Measurements from ENCODE around the gene PARP3.

The PARP3 gene

DNA sequence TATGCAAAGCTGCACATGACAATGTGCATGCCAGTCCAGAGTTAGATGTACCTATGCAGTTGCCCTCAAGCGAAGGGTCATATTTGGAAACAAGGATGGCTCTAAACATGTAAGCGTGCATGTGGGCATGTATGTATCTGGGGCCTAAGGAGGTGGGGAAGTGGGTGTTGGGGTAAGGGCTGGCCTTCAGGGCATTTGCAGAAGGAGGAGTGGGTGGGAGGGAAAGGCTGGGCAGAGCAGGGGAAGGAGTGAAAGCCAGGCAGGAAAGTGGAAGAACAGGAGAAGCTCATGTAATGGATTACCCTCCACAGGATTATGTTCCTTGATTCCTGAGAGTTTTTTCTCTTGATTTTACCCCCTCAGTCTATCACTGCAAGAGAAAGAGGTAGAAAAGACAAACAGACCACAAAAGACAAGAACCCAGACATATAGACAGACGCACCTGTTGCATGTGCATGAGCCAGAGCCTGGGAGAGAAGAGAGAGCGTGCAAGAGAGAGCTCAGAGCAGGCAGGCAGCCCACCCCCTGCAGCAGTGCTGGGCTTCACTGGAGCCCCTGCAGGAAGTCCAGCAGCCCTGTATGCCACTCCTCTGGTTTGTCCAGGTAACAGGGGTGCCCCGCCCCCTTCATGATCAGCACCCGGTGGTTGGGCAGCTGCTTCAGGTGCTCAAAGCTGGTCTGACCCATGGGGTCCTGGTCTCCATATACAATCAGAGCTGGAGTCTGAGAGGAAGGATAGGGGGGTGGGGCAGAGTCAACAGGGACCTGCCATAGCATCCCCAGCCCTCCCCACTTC, 26.9 kb downstream of the PARP3 start:
- H3K36me3 ChIP-seq (ENCODE audit: insufficient read depth, low read length) = no peaks in the 10 kb centered on the region
- 84% methylated on average over 6 of the region's 6 CpGs for WGBS
- peaks cover 14% of the 10 kb centered on the region for H3K27me3 ChIP-seq (ENCODE audit: insufficient read depth, low read length)
- H3K9me3 ChIP-seq (ENCODE audit: insufficient read depth, low read depth, low read length) = no peaks in the 10 kb centered on the region
- peak overlapping the region; percentile 94 for H3K27ac ChIP-seq (ENCODE audit: low read depth, low read length)
- H3K9ac ChIP-seq (ENCODE audit: low read depth, low read length) = peak overlapping the region; percentile 75
- H3K4me1 ChIP-seq (ENCODE audit: insufficient read depth, low read length) = peaks cover 30% of the 10 kb centered on the region
- H3K4me3 ChIP-seq (ENCODE audit: low read length) = peak overlapping the region; percentile 81

GRCh38 chr3:51969841-51970240, 27.7 kb downstream of the PARP3 start:
- Histone ChIP-seq H3K27ac (ENCODE audit: low read depth, low read length) (no peak overlapping the region), H3K9me3 (ENCODE audit: insufficient read depth, low read depth, low read length) (no peaks in the 10 kb centered on the region), H3K27me3 (ENCODE audit: insufficient read depth, low read length) (peaks cover 16% of the 10 kb centered on the region), H3K4me3 (ENCODE audit: low read length) (no peak overlapping the region), H3K36me3 (ENCODE audit: insufficient read depth, low read length) (no peaks in the 10 kb centered on the region), H3K4me1 (ENCODE audit: insufficient read depth, low read length) (peaks cover 32% of the 10 kb centered on the region), H3K9ac (ENCODE audit: low read depth, low read length) (no peak overlapping the region)
- 90% methylated on average over 4 of the region's 4 CpGs for WGBS

GRCh38 chr3:51970606-51971300, 28.6 kb downstream of the PARP3 start:
- H3K27me3 ChIP-seq (ENCODE audit: insufficient read depth, low read length) = peaks cover 22% of the 10 kb centered on the region

DNA sequence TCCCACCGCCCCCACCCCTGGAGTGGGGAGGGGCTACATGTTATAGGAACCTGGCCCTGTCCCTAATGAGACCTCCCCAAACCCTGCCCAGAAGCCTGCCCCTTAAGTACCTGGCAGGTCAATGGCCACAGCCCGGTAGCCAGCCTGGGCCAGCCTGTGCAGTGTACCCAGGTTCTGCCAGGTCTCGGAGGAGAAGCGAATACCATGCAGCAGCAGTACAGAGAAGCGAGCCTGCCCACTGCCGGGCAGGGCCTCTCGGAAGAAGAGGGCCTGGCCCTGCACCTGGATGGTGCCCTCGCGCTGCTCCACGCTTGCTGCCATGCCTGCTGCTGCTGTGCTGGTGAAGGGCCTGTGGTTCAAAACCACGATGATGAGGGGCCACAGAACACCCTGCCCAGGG, 29.2 kb downstream of the PARP3 start:
- Histone ChIP-seq H3K27me3 (ENCODE audit: insufficient read depth, low read length) (peaks cover 27% of the 10 kb centered on the region), H3K9me3 (ENCODE audit: insufficient read depth, low read depth, low read length) (no peaks in the 10 kb centered on the region), H3K27ac (ENCODE audit: low read depth, low read length) (no peak overlapping the region), H3K4me1 (ENCODE audit: insufficient read depth, low read length) (peaks cover 32% of the 10 kb centered on the region), H3K36me3 (ENCODE audit: insufficient read depth, low read length) (no peaks in the 10 kb centered on the region), H3K4me3 (ENCODE audit: low read length) (no peak overlapping the region), H3K9ac (ENCODE audit: low read depth, low read length) (no peak overlapping the region)
- WGBS = 94% methylated on average over 11 of the region's 11 CpGs

More at GRCh38 chr3:51970606-51971300, 28.6 kb downstream of the PARP3 start:
- no peak overlapping the region for H3K4me3 ChIP-seq (ENCODE audit: low read length)
- H3K4me1 ChIP-seq (ENCODE audit: insufficient read depth, low read length) = peaks cover 36% of the 10 kb centered on the region
- 88% methylated on average over 6 of the region's 6 CpGs for WGBS
- no peaks in the 10 kb centered on the region for H3K36me3 ChIP-seq (ENCODE audit: insufficient read depth, low read length)
- no peak overlapping the region for H3K27ac ChIP-seq (ENCODE audit: low read depth, low read length)
- H3K9ac ChIP-seq (ENCODE audit: low read depth, low read length) = no peak overlapping the region
- no peaks in the 10 kb centered on the region for H3K9me3 ChIP-seq (ENCODE audit: insufficient read depth, low read depth, low read length)

DNA sequence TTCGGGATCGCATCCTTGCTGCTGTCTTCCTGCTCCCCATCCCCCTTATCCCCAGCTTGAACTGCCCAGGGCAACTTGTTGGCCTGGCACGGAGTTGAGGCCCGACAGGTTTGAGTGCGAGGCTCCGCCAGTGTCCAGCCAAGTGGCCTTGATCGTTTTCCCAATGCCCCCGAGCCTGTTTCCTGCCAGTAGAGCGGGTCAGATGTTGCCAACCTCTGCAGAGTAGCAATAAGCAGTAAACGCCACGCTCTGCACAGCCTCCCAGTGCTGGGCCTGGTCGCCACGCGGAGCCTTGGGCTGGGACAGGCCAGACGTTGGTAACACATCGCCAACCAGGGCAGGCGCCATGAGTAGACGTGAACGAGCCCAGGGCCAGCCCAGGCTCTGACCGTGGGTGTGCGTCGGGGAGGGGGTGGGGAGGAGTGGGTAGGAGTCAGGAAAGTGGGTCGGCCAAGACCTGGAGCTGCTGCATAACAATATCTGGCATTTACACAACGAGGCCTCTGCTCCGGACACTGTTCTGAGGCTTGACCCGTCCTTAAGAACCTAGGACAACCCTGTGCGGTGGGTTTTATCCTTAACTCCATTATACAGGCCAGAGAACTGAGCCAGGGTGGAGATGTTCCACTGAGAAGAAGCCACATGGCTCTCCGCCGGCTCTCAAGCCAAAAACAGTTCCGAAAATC, 32.3 kb downstream of the PARP3 start:
- Histone ChIP-seq H3K4me3 (ENCODE audit: low read length) (peak overlapping the region; percentile 58), H3K36me3 (ENCODE audit: insufficient read depth, low read length) (no peaks in the 10 kb centered on the region), H3K9ac (ENCODE audit: low read depth, low read length) (peak overlapping the region; percentile 32), H3K27ac (ENCODE audit: low read depth, low read length) (no peak overlapping the region), H3K27me3 (ENCODE audit: insufficient read depth, low read length) (peaks cover 36% of the 10 kb centered on the region), H3K9me3 (ENCODE audit: insufficient read depth, low read depth, low read length) (no peaks in the 10 kb centered on the region), H3K4me1 (ENCODE audit: insufficient read depth, low read length) (peaks cover 17% of the 10 kb centered on the region)
- WGBS = 52% methylated on average over 30 of the region's 30 CpGs

- Histone ChIP-seq H3K4me1 (ENCODE audit: insufficient read depth, low read length) (peaks cover 14% of the 10 kb centered on the region; the same call in 1 of the 2 replicates), H3K27me3 (ENCODE audit: insufficient read depth, low read length) (peaks cover 36% of the 10 kb centered on the region), H3K9me3 (ENCODE audit: insufficient read depth, low read depth, low read length) (no peaks in the 10 kb centered on the region), H3K36me3 (ENCODE audit: insufficient read depth, low read length) (no peaks in the 10 kb centered on the region), H3K27ac (ENCODE audit: low read depth, low read length) (no peak within 1 kb of the TSS), H3K4me3 (ENCODE audit: low read length) (peak within 1 kb of the TSS; percentile 58), H3K9ac (ENCODE audit: low read depth, low read length) (peak within 1 kb of the TSS; percentile 32)
- WGBS = 4% methylated on average over 63 of the region's 63 CpGs
Observed at GRCh38 chr3:51974963-51975851, 33.0 kb downstream of the PARP3 start, which contains the start of gene ABHD14A. ABHD14A (plus strand) TSS chr3:51975064; CDS start chr3:51975136, 72 bp downstream.

DNA sequence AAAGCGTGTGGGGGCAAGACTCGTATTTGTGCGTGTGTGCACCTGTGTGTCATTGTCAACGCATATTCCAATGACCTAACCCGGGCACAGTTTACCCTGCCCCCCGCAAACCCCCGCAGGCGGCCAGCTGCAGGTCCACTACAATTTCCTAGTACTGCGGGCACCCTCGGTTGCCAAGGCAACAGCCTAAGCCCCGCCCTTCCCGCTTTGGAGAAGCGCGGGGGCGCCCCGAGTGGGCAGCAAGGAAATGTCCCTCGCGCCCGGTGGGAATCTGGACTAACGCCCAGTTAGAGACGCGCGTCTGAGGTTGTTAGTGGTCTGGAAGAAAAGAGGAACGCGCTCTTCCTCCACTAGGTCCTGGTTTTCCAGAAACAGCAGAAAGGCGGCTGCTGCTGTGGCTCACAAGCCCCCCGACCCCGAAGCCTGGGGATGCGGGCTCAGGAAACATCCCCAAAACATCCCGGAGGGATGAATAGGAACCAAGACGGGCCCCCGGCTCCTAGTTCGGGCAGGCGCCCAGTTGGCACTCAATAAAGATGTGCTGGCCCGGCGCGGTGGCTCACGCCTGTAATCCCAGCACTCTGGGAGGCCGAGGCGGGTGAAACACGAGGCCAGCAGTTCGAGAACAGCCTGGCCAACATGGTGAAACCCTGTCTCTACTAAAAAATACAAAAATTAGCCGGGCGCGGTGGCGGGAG, 33.8 kb downstream of the PARP3 start:
- no peaks in the 10 kb centered on the region for H3K36me3 ChIP-seq (ENCODE audit: insufficient read depth, low read length)
- 49% methylated on average over 46 of the region's 46 CpGs for WGBS
- no peak overlapping the region for H3K27ac ChIP-seq (ENCODE audit: low read depth, low read length)
- peaks cover 14% of the 10 kb centered on the region; the same call in 1 of the 2 replicates for H3K4me1 ChIP-seq (ENCODE audit: insufficient read depth, low read length)
- no peaks in the 10 kb centered on the region for H3K9me3 ChIP-seq (ENCODE audit: insufficient read depth, low read depth, low read length)
- H3K27me3 ChIP-seq (ENCODE audit: insufficient read depth, low read length) = peaks cover 36% of the 10 kb centered on the region
- H3K9ac ChIP-seq (ENCODE audit: low read depth, low read length) = no peak overlapping the region
- peak overlapping the region; percentile 52 for H3K4me3 ChIP-seq (ENCODE audit: low read length)

- 96% methylated on average over 9 of the region's 9 CpGs for WGBS
- no peak overlapping the region for H3K4me3 ChIP-seq (ENCODE audit: low read length)
- no peaks in the 10 kb centered on the region for H3K36me3 ChIP-seq (ENCODE audit: insufficient read depth, low read length)
- no peaks in the 10 kb centered on the region for H3K9me3 ChIP-seq (ENCODE audit: insufficient read depth, low read depth, low read length)
- H3K4me1 ChIP-seq (ENCODE audit: insufficient read depth, low read length) = peaks cover 18% of the 10 kb centered on the region
- H3K27me3 ChIP-seq (ENCODE audit: insufficient read depth, low read length) = peaks cover 36% of the 10 kb centered on the region
- no peak overlapping the region for H3K27ac ChIP-seq (ENCODE audit: low read depth, low read length)
- H3K9ac ChIP-seq (ENCODE audit: low read depth, low read length) = no peak overlapping the region
Observed at GRCh38 chr3:51977446-51978142, 35.4 kb downstream of the PARP3 start.

GRCh38 chr3:51978143-51978502, 36.0 kb downstream of the PARP3 start:
- peaks cover 20% of the 10 kb centered on the region for H3K4me1 ChIP-seq (ENCODE audit: insufficient read depth, low read length)
- 88% methylated on average over 4 of the region's 4 CpGs for WGBS
- no peaks in the 10 kb centered on the region for H3K36me3 ChIP-seq (ENCODE audit: insufficient read depth, low read length)
- no peak overlapping the region for H3K4me3 ChIP-seq (ENCODE audit: low read length)
- no peak overlapping the region for H3K9ac ChIP-seq (ENCODE audit: low read depth, low read length)
- peaks cover 36% of the 10 kb centered on the region for H3K27me3 ChIP-seq (ENCODE audit: insufficient read depth, low read length)
- no peaks in the 10 kb centered on the region for H3K9me3 ChIP-seq (ENCODE audit: insufficient read depth, low read depth, low read length)
- H3K27ac ChIP-seq (ENCODE audit: low read depth, low read length) = no peak overlapping the region

DNA sequence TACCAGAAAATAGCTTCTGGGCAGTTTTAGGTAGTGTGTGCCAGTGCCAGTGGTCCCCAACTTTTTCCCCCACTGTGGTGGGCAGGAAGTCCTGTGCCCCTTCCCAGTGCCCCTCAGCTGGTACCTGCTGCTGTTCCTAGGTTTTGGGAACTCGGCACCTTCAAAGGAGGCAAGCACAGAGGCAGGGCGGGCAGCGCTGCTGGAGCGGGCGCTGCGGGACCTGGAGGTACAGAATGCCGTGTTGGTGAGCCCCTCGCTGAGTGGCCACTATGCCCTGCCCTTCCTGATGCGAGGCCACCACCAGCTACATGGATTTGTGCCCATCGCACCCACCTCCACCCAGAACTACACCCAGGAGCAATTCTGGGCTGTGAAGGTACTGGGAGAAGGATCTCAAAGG, 38.1 kb downstream of the PARP3 start:
- H3K9me3 ChIP-seq (ENCODE audit: insufficient read depth, low read depth, low read length) = no peaks in the 10 kb centered on the region
- no peak overlapping the region for H3K27ac ChIP-seq (ENCODE audit: low read depth, low read length)
- no peak overlapping the region for H3K9ac ChIP-seq (ENCODE audit: low read depth, low read length)
- H3K36me3 ChIP-seq (ENCODE audit: insufficient read depth, low read length) = no peaks in the 10 kb centered on the region
- no peak overlapping the region for H3K4me3 ChIP-seq (ENCODE audit: low read length)
- WGBS = 96% methylated on average over 10 of the region's 10 CpGs
- H3K4me1 ChIP-seq (ENCODE audit: insufficient read depth, low read length) = peaks cover 15% of the 10 kb centered on the region
- H3K27me3 ChIP-seq (ENCODE audit: insufficient read depth, low read length) = peaks cover 20% of the 10 kb centered on the region
